Activated T-helper 1 cell treated with Interleukin-2 at 50 U/mL for 16 hours (primary cell): ENCODE data around the gene AOAH.

Source experiments
- DNase-seq: peaks from one replicate; pipeline ENCODE4 v3.0.0-alpha.2; 2020; ENCODE audit warnings: low read depth

Gene AOAH

DNA sequence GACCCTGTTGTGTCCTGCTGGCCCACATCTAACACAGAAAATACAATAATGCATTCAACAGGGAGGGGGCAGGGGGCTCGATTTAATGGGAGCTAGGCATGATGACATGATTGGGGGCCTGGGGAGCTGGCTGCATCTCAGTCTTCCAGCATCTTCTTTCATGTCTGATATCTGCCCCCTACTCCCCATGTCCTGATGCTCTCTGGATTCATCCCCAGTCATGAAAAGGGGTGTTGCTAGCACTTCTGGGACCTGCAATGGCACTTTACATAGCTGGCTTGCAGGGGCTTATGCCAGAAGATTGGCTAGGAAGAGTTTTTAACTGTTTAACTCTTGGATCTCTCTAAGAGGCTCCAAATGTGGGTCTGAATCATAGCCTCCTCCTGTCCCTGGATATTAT is 94.9 kb downstream of the AOAH start:
- no peak for DNase-seq

DNA sequence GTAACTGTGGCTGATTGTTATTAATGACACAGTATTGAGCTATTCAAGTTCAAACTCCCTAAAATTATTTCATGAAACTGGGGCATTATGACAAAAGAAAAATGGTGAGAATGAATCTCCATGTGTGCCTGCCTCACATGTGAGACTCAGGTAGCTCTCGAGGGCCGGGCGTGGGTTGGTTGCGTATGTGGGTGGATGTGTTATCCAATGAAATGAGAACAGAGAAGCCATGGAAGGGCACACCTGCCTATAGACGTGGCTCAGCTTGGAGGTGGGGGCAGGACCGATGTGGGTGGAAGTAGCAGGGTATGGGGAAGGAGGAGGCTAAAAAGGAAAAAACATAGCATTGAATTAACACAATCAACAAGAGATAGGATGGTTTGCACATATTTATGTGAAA is 96.5 kb downstream of the AOAH start:
- DNase-seq = no peak

DNA sequence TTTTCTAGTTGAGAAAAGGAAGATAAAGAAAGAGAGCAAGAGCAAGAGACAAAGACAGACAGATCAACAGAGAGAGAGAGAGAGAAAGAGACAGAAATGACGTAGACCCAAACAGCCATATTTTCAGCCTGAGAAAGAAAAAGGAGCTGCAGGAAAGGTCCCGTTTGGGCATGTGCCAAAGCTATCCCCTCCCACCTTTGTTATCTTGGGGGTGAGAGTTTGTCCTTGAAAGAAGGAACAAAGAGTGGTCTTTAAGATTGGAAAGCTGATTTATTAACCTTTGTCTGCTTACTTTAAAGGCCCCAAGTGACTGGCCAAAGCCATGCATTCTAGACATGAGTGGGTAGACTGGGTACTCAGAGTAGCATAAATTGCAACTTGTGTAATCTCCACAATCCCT is 98.2 kb downstream of the AOAH start:
- DNase-seq = no peak

- no peak for DNase-seq
These were observed 99.0 kb downstream of the AOAH start for GRCh38 chr7:36625247-36625646.

GRCh38 chr7:36623247-36623646 is 101.0 kb downstream of the AOAH start:
- no peak for DNase-seq

DNA sequence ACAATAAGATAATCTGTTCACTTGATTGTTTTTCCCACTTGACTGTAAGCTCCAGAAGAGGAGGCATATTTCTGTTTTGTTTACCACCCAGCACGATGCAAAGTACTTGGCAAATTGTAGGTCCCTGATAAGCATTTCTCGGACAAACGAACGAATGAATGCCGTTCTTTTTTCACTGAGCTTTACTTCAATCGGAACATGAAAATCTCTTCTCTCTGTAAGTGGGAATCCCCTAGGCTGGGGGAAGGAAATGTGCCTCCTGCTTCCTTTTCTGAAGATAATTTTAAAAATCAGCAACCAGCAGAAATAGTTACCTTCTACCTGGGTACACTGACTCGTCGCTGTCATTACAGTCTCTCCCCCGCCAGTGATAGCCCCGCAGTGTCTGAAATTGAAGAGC is 102.9 kb downstream of the AOAH start:
- DNase-seq = no peak

DNA sequence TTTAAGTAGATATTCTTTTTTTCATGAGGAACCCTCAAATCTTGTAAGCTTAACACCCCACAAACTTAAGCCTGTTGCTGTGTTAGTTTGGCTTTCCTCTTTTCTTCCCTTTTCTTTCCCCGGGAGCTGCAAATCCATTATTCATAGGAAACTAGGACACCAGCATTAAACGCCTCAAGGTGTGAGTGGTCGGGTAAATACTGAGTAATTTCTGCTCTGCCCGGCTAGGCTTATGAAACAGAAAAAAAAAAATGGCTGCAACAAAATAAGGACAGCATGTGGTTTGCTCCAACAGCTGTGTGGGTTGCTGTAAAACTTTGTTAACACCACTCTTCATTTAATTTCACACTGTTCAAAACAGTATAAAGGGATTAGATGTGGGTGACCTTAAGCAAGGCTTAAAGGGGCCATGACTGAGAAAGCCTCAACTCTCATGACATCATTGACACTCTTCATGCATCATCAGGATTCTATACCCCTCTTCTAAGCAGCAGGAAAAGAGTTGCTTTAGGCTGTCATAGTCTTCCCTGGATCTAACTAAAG is 104.1 kb downstream of the AOAH start:
- DNase-seq = no peak

DNA sequence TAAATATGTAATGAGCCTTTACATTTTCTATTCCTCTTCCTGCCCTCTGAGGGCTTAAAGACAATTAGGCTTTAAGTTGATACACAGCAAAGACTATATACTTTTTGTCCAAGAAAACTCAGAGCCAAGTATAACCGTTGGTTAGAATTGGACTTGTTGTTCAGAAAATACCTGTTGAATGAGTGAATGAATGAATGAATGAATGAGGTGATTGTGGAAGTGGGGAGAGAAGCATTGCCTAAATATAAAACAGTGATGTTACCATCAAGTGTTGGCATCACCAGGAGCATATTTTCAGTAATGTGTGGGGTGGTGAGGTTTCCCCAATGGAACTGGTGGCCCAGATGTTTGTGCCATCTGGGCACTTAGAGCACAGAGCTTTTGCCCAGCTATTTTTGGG is 106.9 kb downstream of the AOAH start:
- DNase-seq = no peak

DNA sequence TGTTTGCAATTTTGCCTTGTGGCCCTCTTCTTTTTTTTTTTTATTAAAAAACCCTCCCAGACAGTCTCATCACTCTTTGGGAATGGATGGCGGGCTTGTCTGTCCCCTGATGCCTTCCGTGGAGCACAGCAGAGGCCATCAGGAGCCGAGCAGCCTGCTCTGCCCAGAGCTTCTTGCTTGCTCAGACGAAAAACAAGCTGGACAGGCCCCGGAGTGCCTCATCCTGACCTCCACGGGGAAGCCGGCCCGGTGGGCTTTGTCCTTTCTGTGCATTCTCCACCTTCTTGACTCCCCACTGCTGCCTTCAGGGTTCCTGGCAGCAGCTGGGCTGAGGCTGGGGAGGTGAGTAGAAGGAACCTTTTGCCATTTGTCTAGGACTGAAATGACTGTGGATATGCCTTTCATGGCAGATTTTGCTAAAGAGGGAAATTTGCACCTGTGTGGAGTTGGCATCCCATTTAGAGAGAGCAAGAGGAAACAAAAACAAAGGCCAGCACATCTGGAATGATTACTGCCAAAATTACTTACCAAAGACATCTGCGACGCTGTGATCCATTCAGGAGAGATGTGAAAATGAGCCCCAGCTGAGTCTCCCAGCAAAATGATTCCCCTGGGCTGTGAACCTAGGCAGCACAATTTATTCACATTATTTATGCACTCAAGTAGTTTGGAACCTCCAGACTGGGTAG is 108.3 kb downstream of the AOAH start:
- DNase-seq = no peak

GRCh38 chr7:36614959-36615358 is 109.3 kb downstream of the AOAH start:
- DNase-seq = no peak

GRCh38 chr7:36613031-36613614 is 111.2 kb downstream of the AOAH start:
- DNase-seq = no peak

GRCh38 chr7:36611703-36612102 is 112.6 kb downstream of the AOAH start:
- no peak for DNase-seq

DNA sequence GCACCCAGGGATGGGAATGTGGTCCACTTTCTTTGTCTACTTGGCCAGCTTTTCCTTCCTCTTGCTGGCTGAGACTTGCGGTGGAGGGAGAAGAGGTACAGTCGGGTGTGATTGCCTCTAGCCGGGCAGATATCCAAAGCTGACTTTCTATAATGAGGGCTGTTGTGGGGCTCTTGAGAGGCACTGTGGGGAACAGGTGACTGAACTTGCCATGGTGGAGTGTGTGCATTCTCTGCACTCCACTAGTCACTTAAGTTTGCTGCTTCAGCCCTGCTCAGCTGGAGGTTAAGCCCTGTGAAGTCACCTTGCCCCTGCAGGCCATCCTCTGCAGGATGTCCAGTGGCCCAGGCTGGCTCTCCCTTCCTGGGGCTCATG is 116.6 kb downstream of the AOAH start:
- DNase-seq = no peak

DNA sequence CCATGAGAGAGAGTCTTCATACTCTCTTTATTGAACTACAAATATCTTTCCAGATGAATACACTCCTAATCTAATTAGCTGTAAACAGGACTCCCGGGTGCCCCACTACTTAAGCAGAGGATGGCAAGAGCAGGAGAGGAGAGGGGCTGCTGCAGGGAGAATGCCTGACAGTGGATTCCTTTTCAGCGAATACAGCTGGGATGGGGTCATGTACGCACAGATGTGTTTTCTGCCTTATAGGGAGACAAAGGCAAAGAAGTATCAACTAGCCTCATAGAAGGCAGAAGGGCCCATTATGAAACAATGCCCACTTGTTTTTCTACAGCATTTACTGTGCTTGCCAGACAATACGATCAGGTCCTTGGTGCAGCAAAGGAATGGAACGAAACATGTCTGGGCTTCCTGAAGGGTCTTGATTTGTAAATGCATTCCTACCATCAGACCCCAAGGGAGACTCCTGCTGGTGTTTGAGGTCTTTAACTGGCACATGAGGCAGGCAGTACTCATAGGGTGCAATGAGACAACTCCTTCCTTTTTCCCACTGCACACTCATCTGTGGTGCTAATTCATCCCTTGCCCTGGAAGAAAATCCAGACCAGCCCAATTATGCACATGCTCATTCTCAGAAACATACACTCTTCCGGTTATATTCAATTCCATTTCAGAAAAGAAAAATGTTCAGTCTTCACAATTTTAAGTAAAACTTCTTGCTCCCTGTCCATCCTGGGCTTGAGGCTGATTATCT is 117.1 kb downstream of the AOAH start:
- no peak for DNase-seq

- no peak for DNase-seq
These were observed 117.9 kb downstream of the AOAH start for GRCh38 chr7:36606153-36606975.

DNA sequence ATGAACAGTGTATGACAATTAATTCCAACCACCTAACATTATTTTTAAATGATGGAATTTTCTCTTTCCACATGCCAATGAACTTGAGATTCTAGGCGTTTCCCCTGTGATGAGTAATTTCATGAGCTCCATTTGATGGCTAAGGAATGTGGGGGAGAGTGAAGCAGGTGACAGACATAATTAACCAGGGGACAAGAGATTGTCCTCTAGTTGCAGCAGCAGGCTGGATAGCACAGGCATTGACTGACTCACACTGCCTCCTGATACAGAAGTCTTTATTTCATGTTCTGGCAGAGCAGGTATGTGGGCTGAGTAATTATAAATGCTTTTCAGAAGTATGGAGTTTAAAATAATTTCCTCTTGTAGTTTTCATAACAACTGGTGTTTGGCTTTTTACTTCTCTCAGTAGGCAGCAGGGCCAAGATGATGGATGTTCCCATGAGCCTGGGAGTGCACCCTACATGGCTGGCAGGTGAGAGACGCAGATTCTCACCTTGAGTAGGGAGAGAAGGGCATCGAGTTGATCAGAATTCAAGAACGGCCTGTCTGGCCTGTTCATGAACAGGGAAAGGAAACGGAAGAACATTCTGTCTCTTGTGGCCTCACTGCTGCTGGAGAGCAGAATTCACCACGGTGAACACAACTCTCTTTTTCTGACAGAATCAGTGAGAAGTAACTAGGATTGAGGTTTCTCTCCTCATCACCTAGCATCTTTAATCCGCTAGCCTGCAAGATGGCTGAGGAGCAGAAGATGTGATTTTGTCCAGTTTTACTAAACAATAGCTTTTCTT is 118.8 kb downstream of the AOAH start:
- DNase-seq = no peak

GRCh38 chr7:36604806-36605205 is 119.5 kb downstream of the AOAH start:
- no peak for DNase-seq

DNA sequence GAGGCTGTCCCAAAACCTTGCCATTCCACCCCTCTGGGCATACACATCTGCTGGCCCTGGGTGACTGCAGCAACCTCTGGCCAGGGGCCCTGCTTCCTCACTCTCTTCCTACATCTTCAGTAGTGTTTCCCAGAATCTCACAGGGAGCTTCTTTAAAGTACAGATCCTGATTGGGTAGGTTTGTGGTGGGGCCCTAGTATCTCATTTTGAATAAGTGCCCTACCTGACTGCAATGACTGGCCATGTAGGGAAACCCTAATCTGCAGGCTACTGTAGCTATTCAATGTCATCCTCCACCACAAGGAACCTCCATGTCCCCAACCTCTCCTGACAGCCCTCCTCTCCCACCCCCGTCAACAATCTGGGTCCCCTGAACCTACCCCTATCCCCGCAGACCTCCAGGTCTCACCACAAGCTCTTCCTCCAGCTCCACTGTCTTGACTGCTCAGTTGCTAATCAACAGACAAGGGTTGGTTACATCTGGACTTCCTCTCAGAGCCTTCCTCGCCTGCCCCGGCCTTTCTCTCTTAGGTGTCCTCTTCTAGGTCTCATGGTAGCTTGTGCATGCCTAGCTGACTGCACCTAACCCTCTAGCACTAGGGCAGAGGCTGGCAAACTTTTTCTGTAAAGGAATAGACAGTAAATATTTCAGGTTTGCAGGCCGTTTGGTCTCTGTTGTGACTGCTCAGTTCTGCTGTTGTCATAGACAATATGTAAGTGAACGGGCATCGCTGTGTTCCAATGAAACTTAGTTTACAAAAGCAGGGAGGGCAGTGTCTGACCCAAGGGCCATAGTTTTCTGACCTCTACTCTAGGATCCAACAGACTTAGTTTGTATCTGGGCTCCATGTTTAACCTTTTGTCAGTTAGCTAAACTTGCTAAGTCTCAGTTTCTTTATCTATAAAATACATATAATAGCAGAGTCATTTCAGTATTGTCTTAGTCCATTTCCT is 121.1 kb downstream of the AOAH start:
- no peak for DNase-seq

GRCh38 chr7:36602511-36602910 is 121.8 kb downstream of the AOAH start:
- DNase-seq = no peak

- no peak for DNase-seq
These were observed 122.7 kb downstream of the AOAH start for GRCh38 chr7:36601601-36602000.
